Uterus (tissue), 4 donors: ENCODE results near the gene TCTN1. TPM values are rescaled to one million over a fixed set of nuclear protein-coding genes. Genes with fewer than 3 reads are reported as not detected.

Source experiments
- DNase-seq, 2 donors: peaks; one replicate each; pipeline ENCODE4 v3.0.0-alpha.2; 2019 to 2020
- H3K27ac ChIP-seq, 2 donors: fragments of 200-600 bp; sonication (generic); 1 replicate in 1 of 2; 2 replicates in 1 of 2; pipeline ENCODE4 v1.5.1; 2016 to 2018
- H3K27me3 ChIP-seq, 2 donors: fragments of 200-600 bp; sonication (generic); one replicate each; pipeline ENCODE4 v1.5.1; 2018 to 2019; ENCODE audit warnings: control low read depth in 1 of 2
- H3K36me3 ChIP-seq, 2 donors: fragments of 200-600 bp; sonication (generic); one replicate each; pipeline ENCODE4 v1.5.1; 2019; ENCODE audit warnings: control low read depth in 1 of 2
- H3K4me1 ChIP-seq, 2 donors: fragments of 200-600 bp; sonication (generic); one replicate each; pipeline ENCODE4 v1.5.1; 2018 to 2019; ENCODE audit warnings: control low read depth in 1 of 2
- H3K4me3 ChIP-seq, 2 donors: fragments of 200-600 bp; sonication (generic); 1 replicate in 1 of 2; 2 replicates in 1 of 2; pipeline ENCODE4 v1.5.1; 2018 to 2019; ENCODE audit warnings: mild to moderate bottlenecking in 1 of 2
- H3K9me3 ChIP-seq, 2 donors: fragments of 200-600 bp; sonication (generic); one replicate each; pipeline ENCODE4 v1.5.1; 2019; ENCODE audit warnings: control low read depth in 1 of 2
- POLR2A ChIP-seq, 2 donors: fragments of 450-650 bp; IDR thresholded peaks; one replicate each; pipeline ENCODE4 v1.6.1; 2016; ENCODE audit warnings: antibody characterized with exemption in 2 of 2, mild to moderate bottlenecking in 1 of 2, moderate library complexity in 1 of 2
- intact Hi-C: fragments of 100-400 bp; cut with DNase I; formaldehyde crosslinking; loops from one replicate; pipeline ENCODE4 v1.15.1; 2023; ENCODE audit warnings: low total_unique reads
- total RNA-seq, 4 donors: library from RNA; depleted of rRNA in 3 of 4; stranded (reverse); fragments of >200 nt in 3 of 4; gene quantifications; one replicate each; pipeline versions ENCODE4 v1.1.0 to v1.2.4, GENCODE V29; 2014 to 2023
- TF ChIP-seq, protein P1 (sequence below), 4 experiments: fragments of 200-600 bp in 2 of 4; fragments of 450-650 bp in 2 of 4; sonication (generic) in 2 of 4; IDR thresholded peaks; one replicate each; pipeline ENCODE4 v1.5.1; 2016 to 2019; ENCODE audit warnings: antibody characterized with exemption in 4 of 4, mild to moderate bottlenecking in 2 of 4, moderate library complexity in 1 of 4
- donor health status: DM: yes; HTN: yes; CAD: no.

Gene TCTN1
- total RNA-seq, 4 donors from 2014 or later: 40.0 to 61.8 (median 49.9) TPM

DNA sequence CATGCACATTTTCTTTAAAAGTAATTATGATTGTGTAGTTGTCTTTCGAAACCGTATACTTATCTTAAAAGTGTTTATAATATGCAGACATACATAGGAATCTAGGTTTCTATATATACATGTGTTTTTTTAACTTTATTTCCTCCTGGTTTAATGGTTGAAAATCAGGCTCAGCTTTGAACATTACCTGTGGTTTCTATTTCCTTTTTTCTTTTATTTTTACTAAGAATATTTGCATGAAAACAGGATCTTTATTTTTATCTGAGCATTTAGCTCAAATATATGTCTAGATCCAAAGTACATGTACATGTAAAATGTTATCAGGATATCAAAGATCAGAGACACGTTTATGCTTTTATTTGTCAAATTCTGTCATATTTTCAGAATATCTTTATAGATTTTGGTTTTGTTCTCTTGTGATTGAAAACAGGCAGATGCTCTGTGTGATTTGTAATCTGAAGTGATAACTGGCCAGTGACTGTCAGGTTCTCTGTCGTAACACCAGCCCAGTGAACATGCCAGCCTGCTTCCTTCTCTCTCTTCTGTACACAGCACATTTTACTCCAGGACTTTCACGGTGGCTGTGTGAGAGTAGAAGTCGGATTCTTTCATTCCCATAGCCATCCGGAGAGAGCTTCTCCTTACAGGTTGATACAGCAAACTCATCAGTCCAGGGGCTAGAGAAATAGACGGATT is 13.7 kb downstream of the TCTN1 start:
- DNase-seq: no peak
- TF ChIP-seq, protein P1, sequence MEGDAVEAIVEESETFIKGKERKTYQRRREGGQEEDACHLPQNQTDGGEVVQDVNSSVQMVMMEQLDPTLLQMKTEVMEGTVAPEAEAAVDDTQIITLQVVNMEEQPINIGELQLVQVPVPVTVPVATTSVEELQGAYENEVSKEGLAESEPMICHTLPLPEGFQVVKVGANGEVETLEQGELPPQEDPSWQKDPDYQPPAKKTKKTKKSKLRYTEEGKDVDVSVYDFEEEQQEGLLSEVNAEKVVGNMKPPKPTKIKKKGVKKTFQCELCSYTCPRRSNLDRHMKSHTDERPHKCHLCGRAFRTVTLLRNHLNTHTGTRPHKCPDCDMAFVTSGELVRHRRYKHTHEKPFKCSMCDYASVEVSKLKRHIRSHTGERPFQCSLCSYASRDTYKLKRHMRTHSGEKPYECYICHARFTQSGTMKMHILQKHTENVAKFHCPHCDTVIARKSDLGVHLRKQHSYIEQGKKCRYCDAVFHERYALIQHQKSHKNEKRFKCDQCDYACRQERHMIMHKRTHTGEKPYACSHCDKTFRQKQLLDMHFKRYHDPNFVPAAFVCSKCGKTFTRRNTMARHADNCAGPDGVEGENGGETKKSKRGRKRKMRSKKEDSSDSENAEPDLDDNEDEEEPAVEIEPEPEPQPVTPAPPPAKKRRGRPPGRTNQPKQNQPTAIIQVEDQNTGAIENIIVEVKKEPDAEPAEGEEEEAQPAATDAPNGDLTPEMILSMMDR (IDR thresholded peaks at IDR 0.05): no peak
- TF ChIP-seq POLR2A (IDR thresholded peaks at IDR 0.05): no peak
- H3K4me1 ChIP-seq: no peaks in the 10 kb centered on the region
- H3K27me3 ChIP-seq: no peaks in the 10 kb centered on the region
- intact Hi-C loops: no loop called here
- H3K9me3 ChIP-seq: no peaks in the 10 kb centered on the region
- H3K27ac ChIP-seq: no peak overlapping the region
- no peaks in the 10 kb centered on the region for H3K36me3 ChIP-seq
- H3K4me3 ChIP-seq: no peak overlapping the region

DNA sequence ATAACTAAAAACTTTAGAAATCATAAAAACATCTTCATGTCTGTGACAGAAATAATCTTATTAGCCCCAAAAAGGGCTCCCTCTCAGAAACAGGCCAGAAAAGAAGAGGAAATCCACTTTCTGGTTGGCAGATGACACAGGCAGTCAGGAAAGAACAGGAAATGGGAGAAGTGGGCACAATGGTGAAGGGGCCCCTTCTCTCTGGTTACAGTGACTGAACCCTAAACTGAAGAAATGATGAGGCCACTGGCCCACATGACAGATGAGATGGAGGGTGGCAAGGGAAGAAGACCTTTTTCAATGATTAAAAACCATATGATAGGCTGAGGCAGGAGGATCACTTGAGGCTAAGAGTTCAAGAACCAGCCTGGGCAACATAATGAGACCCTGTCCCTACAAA is 21.1 kb downstream of the TCTN1 start:
- H3K36me3 ChIP-seq: no peaks in the 10 kb centered on the region
- no peak overlapping the region for H3K4me3 ChIP-seq
- H3K27ac ChIP-seq: no peak overlapping the region
- no peaks in the 10 kb centered on the region for H3K4me1 ChIP-seq
- H3K27me3 ChIP-seq: no peaks in the 10 kb centered on the region
- no peaks in the 10 kb centered on the region for H3K9me3 ChIP-seq
- intact Hi-C loops: loop anchor here (10.0 kb wide), 1 partner anchor 900 kb away; no protein-coding TSS in a partner anchor
- DNase-seq: no peak
- TF ChIP-seq POLR2A (IDR thresholded peaks at IDR 0.05): no peak
- TF ChIP-seq, protein P1 (IDR thresholded peaks at IDR 0.05): no peak

DNA sequence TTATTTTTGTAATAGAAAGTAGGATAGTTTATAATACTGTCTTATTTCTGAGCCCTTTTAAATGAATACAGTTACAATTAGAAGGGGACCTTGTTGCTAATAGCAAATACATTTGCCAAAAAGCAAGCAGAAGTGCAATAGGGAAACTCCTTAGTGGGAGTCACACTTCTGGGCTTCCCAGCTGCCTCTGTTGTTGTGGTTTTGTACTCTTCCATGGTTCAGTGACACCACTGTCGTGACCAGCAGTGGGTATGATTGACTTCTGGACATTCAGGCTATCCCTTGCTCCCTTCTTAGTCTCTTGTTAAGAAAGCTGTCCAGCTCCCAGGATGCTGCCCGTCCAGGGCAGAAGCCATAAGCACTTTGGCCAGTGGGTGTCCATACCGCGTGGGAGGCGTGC is 22.6 kb downstream of the TCTN1 start:
- no peak for DNase-seq
- no peaks in the 10 kb centered on the region for H3K36me3 ChIP-seq
- H3K9me3 ChIP-seq: no peaks in the 10 kb centered on the region
- TF ChIP-seq POLR2A (IDR thresholded peaks at IDR 0.05): no peak
- TF ChIP-seq, protein P1 (IDR thresholded peaks at IDR 0.05): no peak
- H3K27ac ChIP-seq: no peak overlapping the region
- H3K4me3 ChIP-seq: no peak overlapping the region
- intact Hi-C loops: loop anchor here (10.0 kb wide), 1 partner anchor 898 kb away; no protein-coding TSS in a partner anchor
- no peaks in the 10 kb centered on the region for H3K27me3 ChIP-seq
- H3K4me1 ChIP-seq: no peaks in the 10 kb centered on the region

DNA sequence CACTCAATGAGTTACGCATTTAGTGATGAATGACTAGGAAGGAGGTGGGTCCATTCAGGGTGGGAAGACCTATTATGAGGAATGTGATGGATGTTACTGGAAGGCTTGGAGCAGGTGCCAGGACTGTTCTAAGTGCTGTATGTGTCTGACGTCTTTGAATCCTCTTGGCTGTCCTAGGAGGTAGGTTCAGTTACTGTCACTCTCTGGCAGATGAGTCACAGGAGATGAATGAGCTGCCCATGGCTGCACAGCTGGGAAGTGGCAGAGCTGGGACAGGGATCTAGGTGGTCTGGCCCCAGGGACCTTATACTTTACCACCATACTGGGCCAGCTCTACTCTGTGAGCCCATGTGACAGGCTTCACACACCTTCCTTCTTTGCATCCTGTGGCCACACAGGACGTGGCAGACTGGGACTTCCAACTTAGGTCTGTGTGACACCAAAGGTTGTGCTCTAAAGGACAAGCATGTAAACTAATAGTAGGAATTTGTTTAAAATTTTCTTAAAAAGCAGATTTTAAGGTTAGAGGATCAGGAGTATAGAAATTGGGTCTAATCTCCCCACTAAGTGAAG is 24.0 kb downstream of the TCTN1 start:
- Histone ChIP-seq H3K27me3 (no peaks in the 10 kb centered on the region), H3K4me1 (peaks cover 0 to 4% of the 10 kb centered on the region in 2 donors), H3K9me3 (no peaks in the 10 kb centered on the region), H3K27ac (no peak overlapping the region), H3K4me3 (no peak overlapping the region), H3K36me3 (no peaks in the 10 kb centered on the region)
- no peak for TF ChIP-seq POLR2A (IDR thresholded peaks at IDR 0.05)
- TF ChIP-seq, protein P1 (IDR thresholded peaks at IDR 0.05): no peak
- intact Hi-C loops: loop anchor here (10.0 kb wide), 1 partner anchor 897 kb away; no protein-coding TSS in a partner anchor
- no peak for DNase-seq

DNA sequence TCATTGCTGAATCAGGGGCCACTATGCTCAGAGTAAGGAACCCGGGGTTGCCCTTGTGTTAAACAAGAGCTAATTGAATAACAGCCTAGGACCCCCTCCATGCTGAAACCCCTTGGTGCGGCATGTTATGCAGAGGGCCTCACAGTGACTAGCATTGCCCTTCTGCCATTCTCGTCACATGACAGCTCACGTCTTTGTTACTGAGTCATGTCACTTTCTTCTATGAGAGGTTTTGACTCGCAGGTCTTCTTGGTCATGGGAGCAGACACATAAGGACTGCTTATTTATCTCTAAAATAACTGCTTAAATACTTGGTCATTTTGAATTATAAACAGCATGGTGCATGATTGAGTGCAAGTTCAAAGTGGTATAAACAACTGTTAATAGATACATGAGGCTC is 24.9 kb downstream of the TCTN1 start:
- Histone ChIP-seq H3K4me1 (peaks cover 0 to 4% of the 10 kb centered on the region in 2 donors), H3K27ac (peak overlapping the region; percentile 23 to 55), H3K27me3 (no peaks in the 10 kb centered on the region), H3K9me3 (no peaks in the 10 kb centered on the region), H3K36me3 (no peaks in the 10 kb centered on the region), H3K4me3 (no peak overlapping the region)
- intact Hi-C loops: loop anchor here (10.0 kb wide), 1 partner anchor 896 kb away; no protein-coding TSS in a partner anchor
- DNase-seq: no peak
- no peak for TF ChIP-seq POLR2A (IDR thresholded peaks at IDR 0.05)
- TF ChIP-seq, protein P1 (IDR thresholded peaks at IDR 0.05): no peak
